ENCODE measurements around the gene SLIT1.

DNA sequence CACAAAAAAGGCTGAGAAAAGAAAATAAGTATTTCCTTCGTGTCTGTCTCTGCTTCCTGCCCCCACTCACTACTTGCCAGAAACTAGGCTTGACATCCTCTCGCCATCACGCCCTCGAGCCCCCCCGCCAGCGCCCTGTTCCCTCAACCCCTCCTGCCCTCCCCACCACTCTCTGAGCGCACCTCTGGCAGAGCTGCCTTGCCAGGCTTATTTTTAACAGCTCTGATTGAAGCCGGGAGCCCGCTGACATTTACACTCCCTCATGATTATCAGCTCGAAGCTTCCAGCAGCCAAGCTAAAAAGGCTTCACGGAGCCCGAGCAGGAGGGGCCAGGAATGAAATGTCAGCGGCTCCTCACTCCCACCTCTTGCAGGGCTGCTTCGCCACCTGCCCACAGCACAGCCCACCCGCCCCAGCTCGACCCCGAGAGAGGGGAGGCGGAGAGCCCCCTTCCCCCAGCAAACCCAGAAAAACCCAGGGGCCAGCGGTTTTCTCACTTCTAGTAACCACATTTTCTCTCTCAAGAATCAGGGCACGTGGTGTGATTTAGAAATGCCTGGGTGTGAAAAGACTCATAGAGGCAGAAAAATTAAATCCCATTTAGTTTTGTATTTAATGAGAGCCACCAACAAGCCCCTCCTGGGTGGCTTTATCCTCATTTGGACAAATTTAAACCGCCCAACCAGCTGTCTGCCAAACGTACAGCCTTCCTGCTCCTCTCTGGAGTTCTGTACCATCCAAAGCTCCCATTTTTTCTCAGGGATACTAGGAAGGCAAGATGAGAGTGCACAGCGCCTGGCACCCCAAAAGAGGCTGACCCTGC, 89.3 kb downstream of the SLIT1 start:
- TF ChIP-seq EZH2 (IDR thresholded peaks at IDR 0.05; ENCODE audit: insufficient read depth, poor library complexity, severe bottlenecking), result no peak
- TF ChIP-seq EZH2phosphoT487 (IDR thresholded peaks at IDR 0.05; ENCODE audit: insufficient read depth, low read depth), result no peak

Data from GM23248 (cell line).